Astrocyte of the spinal cord (primary cell): ENCODE data around the gene SRRM2.
A peak's percentile ranks its signal among the peaks of the same experiment; 100 is the strongest.

Source experiments
- DNase-seq: peaks from one replicate; pipeline ENCODE4 v3.0.0; 2011; ENCODE audit warnings: low read depth, low spot score
- H3K4me3 ChIP-seq: 2 replicates; pipeline ENCODE4 v1.5.1; 2011; ENCODE audit warnings: low read depth, mild to moderate bottlenecking, low read length, moderate library complexity
- in situ Hi-C: cut with HindIII; loops from 2 replicates; pipeline ENCODE4 v1.10.0; 2017; ENCODE audit warnings: low sequenced_read_pairs
- TF ChIP-seq, protein P1 (sequence below): IDR thresholded peaks from 2 replicates; pipeline ENCODE4 v1.5.1; 2012; ENCODE audit warnings: low read depth, mild to moderate bottlenecking, low read length, inconsistent platforms

Gene SRRM2

DNA sequence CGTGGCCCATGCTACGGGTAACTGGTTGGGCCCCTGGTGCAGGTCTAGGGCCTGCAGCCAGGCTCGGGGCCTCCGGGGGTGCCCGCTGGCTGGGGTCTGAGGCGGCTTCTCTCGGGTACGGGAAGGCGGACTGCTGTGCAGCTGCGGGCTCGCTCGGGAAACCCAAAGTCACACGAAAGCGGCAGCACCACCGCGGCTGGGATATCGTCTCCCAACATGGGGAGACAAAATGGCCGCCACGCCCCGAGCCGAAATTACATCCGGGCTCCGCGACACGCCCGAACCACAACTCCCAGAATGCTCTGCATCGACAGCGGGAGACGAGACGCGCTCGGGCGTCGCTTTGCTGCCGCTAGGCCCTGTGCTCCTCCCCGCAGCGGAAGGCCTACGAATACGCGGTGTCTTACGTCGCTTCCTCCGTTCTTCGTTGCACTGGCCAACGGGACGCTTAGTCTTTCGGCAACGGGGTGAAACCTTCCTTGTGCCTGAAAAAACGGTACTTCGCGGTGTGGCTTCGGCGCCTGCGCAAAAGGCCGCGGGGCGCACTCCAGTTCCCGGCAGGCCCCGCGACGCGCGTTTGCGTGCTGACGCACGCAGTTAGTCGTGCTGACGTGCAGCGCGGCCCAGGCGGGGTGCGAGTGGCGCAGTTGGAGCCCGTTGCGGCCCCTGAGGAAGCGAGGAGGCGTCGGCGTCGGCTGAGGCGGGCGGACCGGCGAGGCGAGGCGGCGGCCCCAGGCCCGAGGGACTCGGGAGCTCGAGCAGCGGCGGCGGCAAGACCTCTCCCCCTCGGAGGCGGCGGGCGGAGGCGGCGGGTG lies at the start of gene SRRM2:
SRRM2 (plus strand) TSS at position 604 of the 815 bp plus-strand sequence. CDS start 3,727 bp downstream, outside the sequence.
- TF ChIP-seq, protein P1, sequence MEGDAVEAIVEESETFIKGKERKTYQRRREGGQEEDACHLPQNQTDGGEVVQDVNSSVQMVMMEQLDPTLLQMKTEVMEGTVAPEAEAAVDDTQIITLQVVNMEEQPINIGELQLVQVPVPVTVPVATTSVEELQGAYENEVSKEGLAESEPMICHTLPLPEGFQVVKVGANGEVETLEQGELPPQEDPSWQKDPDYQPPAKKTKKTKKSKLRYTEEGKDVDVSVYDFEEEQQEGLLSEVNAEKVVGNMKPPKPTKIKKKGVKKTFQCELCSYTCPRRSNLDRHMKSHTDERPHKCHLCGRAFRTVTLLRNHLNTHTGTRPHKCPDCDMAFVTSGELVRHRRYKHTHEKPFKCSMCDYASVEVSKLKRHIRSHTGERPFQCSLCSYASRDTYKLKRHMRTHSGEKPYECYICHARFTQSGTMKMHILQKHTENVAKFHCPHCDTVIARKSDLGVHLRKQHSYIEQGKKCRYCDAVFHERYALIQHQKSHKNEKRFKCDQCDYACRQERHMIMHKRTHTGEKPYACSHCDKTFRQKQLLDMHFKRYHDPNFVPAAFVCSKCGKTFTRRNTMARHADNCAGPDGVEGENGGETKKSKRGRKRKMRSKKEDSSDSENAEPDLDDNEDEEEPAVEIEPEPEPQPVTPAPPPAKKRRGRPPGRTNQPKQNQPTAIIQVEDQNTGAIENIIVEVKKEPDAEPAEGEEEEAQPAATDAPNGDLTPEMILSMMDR = no peak
- DNase-seq = peak; percentile 98
- in situ Hi-C loops = no loop called here

DNA sequence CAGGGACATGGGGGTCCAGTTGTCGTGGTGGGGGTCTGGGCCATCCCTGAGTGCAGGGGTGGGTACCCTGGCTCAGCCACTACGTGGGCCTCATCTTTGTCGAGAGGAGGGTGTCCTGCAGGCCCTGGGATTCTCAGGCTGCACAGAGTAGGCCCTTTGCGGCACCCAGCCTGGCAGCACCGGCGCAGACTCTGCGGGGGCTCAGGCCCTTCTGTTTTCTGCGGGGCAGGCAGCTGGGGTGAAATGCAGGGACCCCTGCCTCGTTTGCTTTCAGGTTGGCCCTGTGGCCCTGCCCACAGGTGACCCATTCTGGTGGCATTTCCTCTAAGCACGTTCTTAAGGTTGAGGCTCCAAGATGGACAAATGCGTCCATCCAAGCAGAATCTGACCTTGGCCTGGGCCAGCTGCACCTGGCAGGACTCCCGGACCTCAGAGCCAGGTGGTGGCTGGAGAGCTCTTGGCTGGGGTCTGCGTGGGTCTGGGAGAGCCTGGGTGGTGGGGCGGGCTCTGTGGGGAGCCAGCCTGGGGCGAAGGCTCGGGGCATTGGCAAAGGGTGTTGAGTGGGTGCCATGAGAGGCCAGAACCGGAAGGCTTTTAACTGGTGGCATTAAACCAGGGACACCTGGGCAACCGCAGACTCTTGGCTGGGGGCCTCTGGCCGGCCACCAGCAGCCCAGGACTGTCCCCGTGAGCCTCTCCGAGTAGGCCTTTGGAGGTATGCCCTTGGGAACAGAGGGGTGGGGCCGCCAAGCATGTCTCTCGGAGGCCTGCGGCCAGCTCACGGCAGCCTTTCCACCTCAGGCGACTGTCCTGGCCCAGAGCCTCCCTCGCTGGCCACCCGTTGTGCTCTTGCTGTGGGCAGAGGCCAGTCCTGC lies 49.3 kb upstream of the SRRM2 start:
- in situ Hi-C loops = no loop called here
- TF ChIP-seq, protein P1 = no peak
- no peak for DNase-seq
- no peak overlapping the region for H3K4me3 ChIP-seq

More for the DNA sequence above, at the start of gene SRRM2:
- H3K4me3 ChIP-seq = peak within 1 kb of the TSS; percentile 64

DNA sequence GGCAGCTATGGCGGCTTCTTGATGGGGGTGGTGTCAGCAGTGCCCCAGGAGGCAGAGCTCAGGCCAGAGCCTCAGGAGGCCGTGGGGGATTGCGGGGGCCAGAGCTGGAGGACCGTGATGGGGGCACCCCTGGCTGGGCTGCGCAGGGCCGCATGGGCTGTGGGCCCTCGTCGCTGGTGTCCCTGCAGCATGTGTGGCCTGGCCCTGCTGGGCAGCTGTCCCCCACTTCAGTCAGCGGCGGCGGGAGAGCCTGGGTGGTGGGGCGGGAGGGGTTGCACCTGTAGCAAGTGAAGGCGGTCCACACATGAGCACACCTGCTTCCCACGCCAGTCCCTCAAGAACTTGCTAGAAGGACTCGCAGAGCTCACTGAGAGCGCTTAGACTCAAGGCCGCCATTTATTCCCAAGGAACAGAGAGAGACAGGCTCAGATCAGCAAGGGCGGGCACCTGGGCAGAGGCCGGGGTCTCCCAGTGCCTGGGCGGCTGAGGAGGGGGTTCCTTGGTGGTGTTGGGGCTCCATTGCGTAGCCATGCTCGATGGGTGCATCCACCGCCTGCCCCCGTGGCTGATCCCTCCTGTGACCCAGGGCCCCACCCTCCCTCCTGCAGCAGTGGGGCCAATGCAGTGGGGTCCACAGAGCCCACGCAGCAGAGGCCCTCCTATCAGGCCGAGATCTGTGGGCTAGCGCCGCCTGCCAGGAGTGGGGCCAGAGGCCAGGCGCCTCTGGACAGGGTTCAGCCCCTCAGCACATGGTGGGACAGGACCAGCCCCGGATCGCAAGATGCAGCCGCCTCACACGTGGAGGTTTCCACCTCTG lies 48.1 kb upstream of the SRRM2 start:
- TF ChIP-seq, protein P1 = no peak
- H3K4me3 ChIP-seq = no peak overlapping the region
- in situ Hi-C loops = no loop called here
- no peak for DNase-seq

DNA sequence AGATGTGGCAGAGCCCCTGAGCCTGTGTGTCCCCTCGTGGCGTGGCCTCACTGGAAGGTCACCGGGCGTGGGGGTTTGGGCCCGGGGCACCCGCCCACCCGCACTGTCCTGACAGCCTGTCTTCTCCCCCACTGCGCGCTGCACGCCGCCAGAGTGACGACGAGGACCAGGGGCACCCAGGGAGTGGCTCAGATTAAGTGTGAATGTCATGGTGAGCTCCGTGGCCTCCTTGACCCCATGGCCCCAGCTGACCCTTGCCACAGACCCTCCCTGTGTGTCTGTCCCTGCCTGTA lies 47.5 kb upstream of the SRRM2 start:
- in situ Hi-C loops = no loop called here

DNA sequence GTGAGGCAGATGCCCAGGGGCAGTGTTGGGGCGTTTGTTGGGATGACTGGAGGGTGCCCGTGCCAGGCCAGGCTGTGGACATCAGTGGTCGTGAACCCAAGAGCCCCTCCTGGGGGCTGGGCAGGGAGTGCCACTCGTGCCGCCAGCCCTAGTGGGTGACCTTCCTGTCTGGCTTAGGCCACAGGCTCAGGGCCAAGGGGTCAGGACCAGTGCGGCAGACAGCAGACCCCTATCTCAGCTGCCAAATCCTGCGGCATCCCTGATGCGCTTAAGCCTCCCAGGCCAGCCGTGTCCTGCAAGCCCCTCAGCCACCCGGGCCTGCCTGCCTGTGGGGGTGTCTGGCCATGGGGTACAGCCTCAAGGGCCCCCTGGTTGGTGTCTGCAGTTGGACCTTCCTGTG lies 47.1 kb upstream of the SRRM2 start:
- TF ChIP-seq, protein P1 = no peak
- in situ Hi-C loops = no loop called here
- DNase-seq = no peak
- H3K4me3 ChIP-seq = no peak overlapping the region

More for the DNA sequence above, 47.5 kb upstream of the SRRM2 start:
- DNase-seq = no peak
- TF ChIP-seq, protein P1 = no peak
- H3K4me3 ChIP-seq = no peak overlapping the region

DNA sequence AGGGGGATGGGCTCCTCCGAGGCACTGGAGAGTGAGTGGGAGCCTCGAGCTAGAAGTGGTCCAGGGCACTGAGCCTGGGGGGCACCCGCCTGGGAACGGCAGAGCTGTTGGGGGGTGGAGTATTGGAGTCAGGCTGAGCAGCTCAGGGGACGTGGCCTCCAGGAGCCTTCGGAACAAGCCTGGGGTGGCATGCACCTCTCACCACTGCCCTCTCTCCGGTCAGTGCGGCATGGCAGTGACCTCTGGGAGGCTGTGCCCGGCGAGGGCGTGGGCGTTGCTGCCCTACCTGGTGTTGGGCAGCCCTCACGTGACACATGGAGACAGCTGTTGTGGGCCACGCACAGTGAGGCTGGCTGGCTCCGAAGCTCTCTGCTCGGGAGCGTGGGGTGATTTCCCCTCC lies 46.4 kb upstream of the SRRM2 start:
- TF ChIP-seq, protein P1 = no peak
- in situ Hi-C loops = no loop called here
- no peak overlapping the region for H3K4me3 ChIP-seq
- no peak for DNase-seq
